CD4-positive, alpha-beta T cell treated with Interleukin-6 for 4 hours (primary cell): ENCODE measurements around the gene SFXN5.
"Not testable (repeated sequence)": the region's sequence is repeated elsewhere in the genome, so short reads cannot be mapped to it uniquely, and the experiment has no call there.

Experiments used
- DNase-seq: peaks from one replicate; pipeline ENCODE4 v3.0.0-alpha.2; 2020; ENCODE audit warnings: mixed read lengths

Gene SFXN5

GRCh38 chr2:73071360-73072128 lies at the start of gene SFXN5:
SFXN5 (minus strand) TSS chr2:73071712; CDS start chr2:73071705, 7 bp downstream.
- DNase-seq = peak; percentile 93

- not testable (repeated sequence) for DNase-seq
Measured at GRCh38 chr2:73119611-73120239, 48.2 kb upstream of the SFXN5 start.

GRCh38 chr2:73117441-73117840 lies 45.9 kb upstream of the SFXN5 start:
- DNase-seq = no peak

- no peak for DNase-seq
Measured at GRCh38 chr2:73116182-73116960, 44.9 kb upstream of the SFXN5 start.

GRCh38 chr2:73114273-73114867 lies 42.9 kb upstream of the SFXN5 start:
- no peak for DNase-seq

- peak; percentile 91 for DNase-seq
Measured at GRCh38 chr2:73112913-73113854, 41.7 kb upstream of the SFXN5 start, which contains the start of gene RAB11FIP5. RAB11FIP5 (minus strand) TSS chr2:73112948; CDS start chr2:73112777, 171 bp downstream.

GRCh38 chr2:73112026-73112912 lies 40.8 kb upstream of the SFXN5 start:
- DNase-seq = peak; percentile 45

GRCh38 chr2:73111073-73112025 lies 39.8 kb upstream of the SFXN5 start:
- peak; percentile 23 for DNase-seq

GRCh38 chr2:73110168-73111072 lies 38.9 kb upstream of the SFXN5 start:
- DNase-seq = no peak

- no peak for DNase-seq
Measured at GRCh38 chr2:73109431-73110167, 38.1 kb upstream of the SFXN5 start.

- DNase-seq = peak; percentile 25
Measured at GRCh38 chr2:73107211-73107926, 35.9 kb upstream of the SFXN5 start.

GRCh38 chr2:73106791-73107190 lies 35.3 kb upstream of the SFXN5 start:
- no peak for DNase-seq

GRCh38 chr2:73105511-73105971 lies 34.0 kb upstream of the SFXN5 start:
- DNase-seq = no peak

- no peak for DNase-seq
Measured at GRCh38 chr2:73104933-73105332, 33.4 kb upstream of the SFXN5 start.

- no peak for DNase-seq
Measured at GRCh38 chr2:73103018-73103542, 31.6 kb upstream of the SFXN5 start.

- no peak for DNase-seq
Measured at GRCh38 chr2:73101626-73102256, 30.2 kb upstream of the SFXN5 start.
